ENCODE results near the gene DNAH3. TPM values are rescaled to one million over a fixed set of nuclear protein-coding genes. Genes with fewer than 3 reads are reported as not detected.
A peak's percentile ranks its signal among the peaks of the same experiment; 100 is the strongest.
"Not testable (repeated sequence)": the region's sequence is repeated elsewhere in the genome, so short reads cannot be mapped to it uniquely, and the experiment has no call there.

DNAH3 gene
- total RNA-seq, 2 donors from 2014 or later, result not detected

- intact Hi-C loops (cut with DNase I), result loop anchor here in 1 of 2 donors (10.0 kb wide), 1 partner anchor 64 kb away; no protein-coding TSS in a partner anchor
- DNase-seq (ENCODE audit: low spot score), result no peak
Measured at GRCh38 chr16:20930365-20930690, 220.3 kb downstream of the DNAH3 start.

DNA sequence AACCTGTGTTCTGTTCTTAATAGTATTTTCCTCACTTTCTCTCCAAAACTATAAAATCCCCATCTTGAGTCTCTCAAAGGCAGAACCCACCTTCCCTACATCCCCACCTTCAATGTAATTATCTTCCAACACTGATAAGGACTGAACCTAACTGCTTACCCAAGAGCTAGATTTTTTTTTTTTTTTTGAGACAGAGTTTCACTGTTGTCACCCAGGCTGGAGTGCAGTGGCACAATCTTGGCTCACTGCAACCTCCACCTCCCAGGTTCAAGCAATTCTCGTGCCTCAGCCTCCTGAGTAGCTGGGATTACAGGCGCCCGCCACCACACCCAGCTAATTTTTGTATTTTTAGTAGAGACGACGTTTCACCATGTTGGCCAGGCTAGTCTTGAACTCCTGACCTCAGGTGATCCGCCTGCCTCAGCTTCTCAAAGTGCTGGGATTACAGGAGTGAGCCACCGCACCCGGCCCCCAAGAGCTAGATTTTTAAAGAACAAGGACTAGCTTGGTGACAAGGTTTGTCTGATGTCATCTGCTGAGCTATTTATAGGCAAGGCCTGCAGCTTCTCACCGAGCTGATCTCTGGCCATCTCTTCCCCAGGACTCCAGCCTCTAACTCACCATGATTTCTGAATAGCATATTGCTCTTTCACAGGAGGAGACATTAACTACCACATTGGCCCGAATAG lies 220.8 kb downstream of the DNAH3 start:
- not testable (repeated sequence) for DNase-seq (ENCODE audit: low spot score)
- intact Hi-C loops (cut with DNase I), result loop anchor here in 1 of 2 donors (10.0 kb wide), 1 partner anchor 65 kb away; no protein-coding TSS in a partner anchor

DNA sequence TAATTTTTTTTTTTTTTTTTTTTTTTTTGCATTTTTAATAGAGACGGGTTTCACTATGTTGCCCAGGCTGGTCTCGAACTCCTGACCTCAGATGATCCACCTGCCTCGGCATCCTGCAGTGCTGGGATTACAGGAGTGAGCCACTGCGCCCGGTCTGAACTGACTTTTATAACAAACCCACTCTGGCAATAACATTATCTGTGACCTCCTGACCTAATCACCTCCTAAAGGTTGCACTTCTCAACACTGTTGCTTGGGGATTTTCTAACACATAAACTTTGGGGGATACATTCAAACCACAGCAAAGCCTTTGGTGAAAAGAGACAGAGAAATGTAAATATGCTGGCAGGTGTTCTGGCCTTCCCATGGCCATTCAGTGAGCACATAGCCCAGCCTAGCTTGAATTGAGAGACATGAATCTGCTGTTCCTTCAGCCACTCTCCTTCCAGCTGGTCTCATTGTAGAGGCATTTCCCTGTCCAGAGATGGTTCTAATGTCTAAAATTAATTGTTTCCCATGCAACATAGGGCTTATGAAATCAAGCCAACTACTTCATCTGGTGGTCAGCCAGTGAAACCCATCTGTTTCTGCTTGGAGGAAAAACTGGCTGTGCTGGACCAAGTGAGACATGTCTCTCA lies 221.8 kb downstream of the DNAH3 start:
- no peak for DNase-seq (ENCODE audit: low spot score)
- intact Hi-C loops (cut with DNase I), result no loop called here

GRCh38 chr16:20925751-20926150 lies 224.9 kb downstream of the DNAH3 start:
- intact Hi-C loops (cut with DNase I), result no loop called here
- no peak for DNase-seq (ENCODE audit: low spot score)

DNA sequence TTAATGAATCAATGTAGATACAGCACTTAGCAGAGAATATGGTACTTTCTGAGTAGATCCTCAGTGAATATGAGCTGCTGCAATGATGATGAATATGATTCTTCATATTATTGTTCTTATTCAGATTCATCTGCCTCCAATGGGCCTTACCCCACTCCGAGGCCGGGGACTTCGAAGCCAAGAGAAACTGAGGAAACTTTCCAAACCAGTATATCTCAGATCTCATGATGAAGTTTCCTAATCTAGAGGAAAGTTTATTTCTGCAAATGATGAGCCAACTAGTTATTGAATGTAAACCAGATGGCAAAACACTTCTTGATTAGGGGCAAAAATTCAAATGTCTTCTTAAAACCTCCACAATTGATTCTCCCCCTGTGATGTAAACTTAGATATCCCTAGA lies 226.8 kb downstream of the DNAH3 start:
- intact Hi-C loops (cut with DNase I), result no loop called here
- no peak for DNase-seq (ENCODE audit: low spot score)

DNA sequence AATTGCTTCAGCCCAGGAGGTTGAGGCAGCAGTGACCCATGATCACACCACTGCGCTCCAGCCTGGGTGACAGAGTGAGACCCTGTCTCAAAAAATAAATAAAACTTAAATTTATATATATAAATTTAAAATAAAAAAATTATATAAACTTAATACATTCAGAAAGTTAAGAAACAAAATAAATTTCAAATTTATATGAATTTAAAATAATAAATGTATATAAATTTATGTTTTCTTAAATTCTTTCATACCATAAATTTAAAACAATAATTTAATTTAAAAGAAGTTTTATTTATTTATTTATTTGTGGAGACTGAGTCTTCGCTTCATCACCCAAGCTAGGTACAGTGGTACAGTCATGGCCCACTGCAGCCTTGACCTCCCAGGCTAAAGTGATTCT lies 229.8 kb downstream of the DNAH3 start:
- intact Hi-C loops (cut with DNase I), result no loop called here
- no peak for DNase-seq (ENCODE audit: low spot score)

GRCh38 chr16:20920091-20920490 lies 230.6 kb downstream of the DNAH3 start:
- DNase-seq (ENCODE audit: low spot score), result no peak
- intact Hi-C loops (cut with DNase I), result no loop called here

DNA sequence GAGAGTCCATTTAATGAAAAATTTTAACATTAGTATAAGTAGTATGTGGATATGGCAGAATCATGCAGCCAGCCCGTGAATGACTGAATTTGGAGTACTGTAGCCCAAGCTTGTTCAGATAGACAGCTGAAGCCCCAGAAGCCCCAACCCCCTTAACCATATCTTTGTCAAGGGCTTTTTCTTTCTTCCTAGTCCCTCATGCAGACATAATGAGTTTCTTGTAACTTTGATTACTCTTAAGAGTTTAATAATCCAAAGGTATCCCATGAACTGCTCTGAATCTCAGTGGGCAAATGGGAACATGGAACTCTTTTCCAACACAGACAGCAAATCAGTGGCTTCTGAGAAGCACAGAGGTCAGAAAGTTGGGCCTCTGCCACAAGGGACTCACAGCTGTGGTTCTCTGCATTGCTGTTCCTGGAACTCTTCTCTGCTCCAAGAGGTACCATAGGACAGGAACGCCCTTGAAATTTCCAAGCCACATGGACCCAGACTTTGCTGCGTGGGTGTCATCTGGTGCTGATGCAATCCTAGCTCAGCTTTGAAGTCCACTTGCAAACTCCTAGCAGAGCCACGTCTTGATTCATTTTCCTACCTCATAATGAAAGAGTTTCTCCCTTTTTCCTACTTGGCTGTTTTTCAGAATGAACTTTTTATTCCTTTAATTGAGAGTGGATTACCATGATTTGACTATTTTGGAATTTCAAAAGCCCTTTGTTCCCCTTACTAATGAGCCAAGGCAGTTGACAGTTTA lies 232.0 kb downstream of the DNAH3 start:
- peak; percentile 90 for DNase-seq (ENCODE audit: low spot score)

GRCh38 chr16:20916942-20917341 lies 233.7 kb downstream of the DNAH3 start:
- intact Hi-C loops (cut with DNase I), result loop anchor here in 1 of 2 donors (10.0 kb wide), 1 partner anchor 62 kb away; no protein-coding TSS in a partner anchor
- DNase-seq (ENCODE audit: low spot score), result no peak

More for the DNA sequence above, 232.0 kb downstream of the DNAH3 start:
- intact Hi-C loops (cut with DNase I), result loop anchor here in 1 of 2 donors (10.0 kb wide), 1 partner anchor 64 kb away; no protein-coding TSS in a partner anchor

DNA sequence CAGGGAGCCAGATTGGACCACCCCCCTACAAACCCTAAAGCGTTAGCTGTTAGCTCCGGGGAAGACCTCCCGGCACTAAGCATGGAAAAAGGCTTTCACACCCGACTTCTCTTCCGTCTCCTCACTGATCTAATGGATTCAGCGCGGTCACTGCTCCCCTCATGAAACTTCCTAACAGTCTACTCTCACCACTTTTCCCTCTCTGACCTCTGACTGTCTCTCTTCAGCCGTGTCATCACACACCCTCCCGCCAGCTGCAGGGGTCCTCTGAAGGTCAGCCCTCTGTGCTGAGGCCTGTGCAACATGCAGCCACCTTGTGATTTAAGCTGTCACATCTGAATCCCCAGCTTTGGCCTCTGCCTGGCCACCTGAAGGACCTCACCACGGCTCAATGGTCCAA lies 234.4 kb downstream of the DNAH3 start:
- no peak for DNase-seq (ENCODE audit: low spot score)
- intact Hi-C loops (cut with DNase I), result loop anchor here in 1 of 2 donors (10.0 kb wide), 1 partner anchor 61 kb away; no protein-coding TSS in a partner anchor

- DNase-seq (ENCODE audit: low spot score), result no peak
- intact Hi-C loops (cut with DNase I), result loop anchor here (5.0 to 10.0 kb wide), 2 partner anchors 57 to 59 kb away; no protein-coding TSS in a partner anchor
Measured at GRCh38 chr16:20911361-20911760, 239.3 kb downstream of the DNAH3 start.

- intact Hi-C loops (cut with DNase I), result loop anchor here (5.0 to 10.0 kb wide), 2 partner anchors 56 to 59 kb away; no protein-coding TSS in a partner anchor
- DNase-seq (ENCODE audit: low spot score), result no peak
Measured at GRCh38 chr16:20910781-20911321, 239.8 kb downstream of the DNAH3 start.

GRCh38 chr16:20906341-20907255 lies 244.0 kb downstream of the DNAH3 start:
- DNase-seq (ENCODE audit: low spot score), result no peak
- intact Hi-C loops (cut with DNase I), result loop anchor here in 1 of 2 donors (5.0 kb wide), 1 partner anchor 39 kb away; no protein-coding TSS in a partner anchor

DNA sequence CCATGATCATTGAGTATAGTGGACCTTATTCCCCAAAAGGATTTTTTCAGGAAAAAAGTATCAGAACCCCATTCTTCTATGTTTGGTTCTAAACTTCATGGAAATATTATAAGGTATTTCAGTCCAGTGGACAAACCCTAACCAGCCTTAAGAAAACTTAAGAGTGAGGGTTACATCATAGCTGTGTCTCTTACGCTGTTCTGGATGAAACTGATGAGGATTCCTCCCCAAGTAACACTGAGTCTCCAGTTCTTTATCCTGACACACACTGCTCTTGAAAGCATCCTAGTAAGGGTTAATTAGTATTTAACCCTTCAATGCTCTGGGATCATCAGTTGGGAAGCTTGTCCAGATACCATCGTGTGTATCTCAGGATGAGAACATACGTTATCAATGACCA lies 245.1 kb downstream of the DNAH3 start:
- intact Hi-C loops (cut with DNase I), result loop anchor here in 1 of 2 donors (5.0 kb wide), 1 partner anchor 38 kb away; no protein-coding TSS in a partner anchor
- no peak for DNase-seq (ENCODE audit: low spot score)

DNA sequence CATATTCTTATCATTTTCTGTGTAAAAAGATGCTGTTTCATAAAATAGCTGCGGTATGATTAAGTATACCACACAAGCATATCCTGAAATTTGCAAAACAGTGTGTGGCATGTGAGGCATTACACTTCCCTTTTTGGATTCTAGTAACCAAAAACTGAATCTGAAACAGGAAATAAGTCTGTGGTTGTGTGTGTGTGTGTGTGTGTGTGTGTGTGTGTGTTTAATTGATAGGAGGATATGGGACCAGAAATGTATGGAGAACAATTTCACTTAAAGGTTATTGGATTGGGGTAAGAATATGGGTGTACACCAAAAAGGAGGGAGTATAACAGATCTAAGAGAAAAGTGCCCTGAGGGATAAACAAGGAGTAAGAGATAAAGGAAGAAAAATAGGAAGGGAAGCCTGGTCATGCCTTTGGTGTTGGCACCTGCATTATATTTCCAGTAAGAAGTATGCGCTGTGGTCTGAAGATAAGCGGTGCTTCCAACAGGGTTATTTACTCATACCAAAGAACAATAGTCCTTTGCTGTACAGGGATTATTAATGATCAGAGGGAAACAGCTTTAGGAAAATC lies 246.1 kb downstream of the DNAH3 start:
- intact Hi-C loops (cut with DNase I), result loop anchor here in 1 of 2 donors (5.0 kb wide), 1 partner anchor 37 kb away; no protein-coding TSS in a partner anchor
- DNase-seq (ENCODE audit: low spot score), result no peak

GRCh38 chr16:20903899-20904506 lies 246.6 kb downstream of the DNAH3 start:
- intact Hi-C loops (cut with DNase I), result no loop called here
- DNase-seq (ENCODE audit: low spot score), result no peak

DNA sequence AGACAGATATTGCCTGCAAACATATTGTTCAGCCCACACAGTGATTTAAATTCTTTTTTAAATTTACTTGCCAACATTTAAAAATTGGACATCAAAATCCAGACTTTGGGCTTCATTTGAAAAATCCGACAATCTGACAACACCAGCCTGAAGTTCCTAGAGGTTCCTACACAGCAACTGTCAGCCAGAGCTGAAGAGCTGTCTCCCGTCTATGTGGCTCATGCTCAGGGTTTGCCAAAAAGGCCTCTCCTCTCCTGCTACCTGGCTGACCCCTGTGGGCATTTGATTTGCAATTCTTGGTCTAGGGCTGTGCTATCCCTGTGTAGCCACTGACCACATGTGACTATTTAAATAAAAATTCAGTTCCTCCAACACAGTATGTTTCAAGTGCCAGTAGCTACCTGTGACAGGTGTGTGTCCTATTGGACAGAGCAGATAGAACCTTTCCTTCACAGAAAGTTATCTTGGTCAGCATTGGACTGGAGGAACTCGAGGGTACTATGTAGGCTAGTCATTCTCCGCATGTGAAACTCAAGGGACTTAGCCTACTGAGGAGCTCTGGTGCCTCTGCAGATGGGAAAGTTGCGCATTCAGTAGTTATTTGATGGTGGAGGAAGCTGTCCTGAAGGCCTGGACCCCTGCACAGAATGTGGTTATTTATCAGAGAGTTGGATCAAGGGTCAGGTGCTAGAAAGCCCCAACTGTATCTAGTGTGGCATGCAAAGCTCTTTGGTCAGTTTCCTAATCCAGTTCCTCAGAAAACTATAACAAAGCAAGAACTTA lies 247.3 kb downstream of the DNAH3 start:
- intact Hi-C loops (cut with DNase I), result no loop called here
- DNase-seq (ENCODE audit: low spot score), result no peak
